Neural progenitor cell (in vitro differentiated cells): Measurements from ENCODE around the gene SH2D4B.

ENCODE experiments used
- EZH2 ChIP-seq: fragments of 200-600 bp; sonication (generic); IDR thresholded peaks from 2 replicates; pipeline ENCODE4 v1.6.1; 2017; ENCODE audit warnings: antibody characterized with exemption, mild to moderate bottlenecking, moderate library complexity
- TF ChIP-seq, protein P1 (sequence below): fragments of 200-600 bp; sonication (generic); IDR thresholded peaks from 2 replicates; pipeline ENCODE4 v1.5.1; 2017; ENCODE audit warnings: antibody characterized with exemption, mild to moderate bottlenecking

DNA sequence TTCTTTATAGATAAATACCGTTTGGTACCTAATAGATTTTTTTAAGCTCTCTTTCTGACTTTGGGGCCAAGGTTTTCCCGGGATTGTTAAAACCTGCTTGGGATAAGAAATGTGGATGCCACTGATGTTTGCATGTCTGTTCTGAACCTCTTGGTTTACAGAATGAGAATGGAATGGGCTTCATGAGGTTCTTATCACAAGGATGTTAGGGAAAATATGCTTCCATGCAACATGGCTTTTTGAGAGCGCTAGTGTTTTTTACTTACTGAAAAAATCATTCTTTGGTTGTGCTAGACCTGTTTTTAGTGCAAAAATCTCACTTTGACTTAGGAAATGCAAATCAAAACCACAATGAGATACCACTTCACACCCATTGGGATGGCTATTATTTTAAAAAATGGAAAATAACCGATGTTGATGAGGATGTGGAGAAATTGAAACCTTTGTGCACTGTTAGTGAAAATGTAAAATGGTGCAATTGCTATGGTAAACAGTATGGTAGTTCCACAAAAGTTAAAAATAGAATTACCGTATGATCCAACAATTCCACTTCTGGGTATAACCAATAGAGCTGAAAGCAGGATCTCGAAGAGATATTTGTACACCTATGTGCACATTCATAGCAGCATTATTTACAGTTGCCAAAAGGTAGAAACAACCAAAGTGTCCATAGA, 44.7 kb upstream of the SH2D4B start:
- TF ChIP-seq, protein P1, sequence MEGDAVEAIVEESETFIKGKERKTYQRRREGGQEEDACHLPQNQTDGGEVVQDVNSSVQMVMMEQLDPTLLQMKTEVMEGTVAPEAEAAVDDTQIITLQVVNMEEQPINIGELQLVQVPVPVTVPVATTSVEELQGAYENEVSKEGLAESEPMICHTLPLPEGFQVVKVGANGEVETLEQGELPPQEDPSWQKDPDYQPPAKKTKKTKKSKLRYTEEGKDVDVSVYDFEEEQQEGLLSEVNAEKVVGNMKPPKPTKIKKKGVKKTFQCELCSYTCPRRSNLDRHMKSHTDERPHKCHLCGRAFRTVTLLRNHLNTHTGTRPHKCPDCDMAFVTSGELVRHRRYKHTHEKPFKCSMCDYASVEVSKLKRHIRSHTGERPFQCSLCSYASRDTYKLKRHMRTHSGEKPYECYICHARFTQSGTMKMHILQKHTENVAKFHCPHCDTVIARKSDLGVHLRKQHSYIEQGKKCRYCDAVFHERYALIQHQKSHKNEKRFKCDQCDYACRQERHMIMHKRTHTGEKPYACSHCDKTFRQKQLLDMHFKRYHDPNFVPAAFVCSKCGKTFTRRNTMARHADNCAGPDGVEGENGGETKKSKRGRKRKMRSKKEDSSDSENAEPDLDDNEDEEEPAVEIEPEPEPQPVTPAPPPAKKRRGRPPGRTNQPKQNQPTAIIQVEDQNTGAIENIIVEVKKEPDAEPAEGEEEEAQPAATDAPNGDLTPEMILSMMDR, result no peak
- no peak for TF ChIP-seq EZH2
